ENCODE data around the gene THBS3.

DNA sequence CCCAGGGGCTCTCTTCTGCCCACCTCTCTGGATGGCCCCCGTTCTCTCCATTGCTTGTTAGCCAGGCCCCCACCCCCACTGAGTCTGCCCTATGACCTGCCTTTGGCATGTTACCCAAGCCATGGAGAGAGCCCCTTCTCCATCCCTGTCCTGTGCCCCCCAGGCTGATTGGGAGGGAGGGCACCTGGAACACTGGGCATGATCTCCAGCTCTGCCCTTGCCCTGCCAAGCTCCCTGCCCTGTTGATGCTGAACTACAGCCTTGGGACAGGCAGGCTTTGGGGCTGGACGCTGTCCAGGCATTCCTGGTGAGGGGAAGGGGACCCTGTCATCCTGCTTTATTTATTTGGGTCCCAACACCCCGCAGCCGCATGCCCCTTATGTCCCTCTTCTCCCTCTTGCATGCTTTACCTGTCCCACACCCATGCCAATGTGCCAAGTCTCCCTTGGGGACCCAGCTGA is 23.3 kb downstream of the THBS3 start:
- TF ChIP-seq, protein P1, sequence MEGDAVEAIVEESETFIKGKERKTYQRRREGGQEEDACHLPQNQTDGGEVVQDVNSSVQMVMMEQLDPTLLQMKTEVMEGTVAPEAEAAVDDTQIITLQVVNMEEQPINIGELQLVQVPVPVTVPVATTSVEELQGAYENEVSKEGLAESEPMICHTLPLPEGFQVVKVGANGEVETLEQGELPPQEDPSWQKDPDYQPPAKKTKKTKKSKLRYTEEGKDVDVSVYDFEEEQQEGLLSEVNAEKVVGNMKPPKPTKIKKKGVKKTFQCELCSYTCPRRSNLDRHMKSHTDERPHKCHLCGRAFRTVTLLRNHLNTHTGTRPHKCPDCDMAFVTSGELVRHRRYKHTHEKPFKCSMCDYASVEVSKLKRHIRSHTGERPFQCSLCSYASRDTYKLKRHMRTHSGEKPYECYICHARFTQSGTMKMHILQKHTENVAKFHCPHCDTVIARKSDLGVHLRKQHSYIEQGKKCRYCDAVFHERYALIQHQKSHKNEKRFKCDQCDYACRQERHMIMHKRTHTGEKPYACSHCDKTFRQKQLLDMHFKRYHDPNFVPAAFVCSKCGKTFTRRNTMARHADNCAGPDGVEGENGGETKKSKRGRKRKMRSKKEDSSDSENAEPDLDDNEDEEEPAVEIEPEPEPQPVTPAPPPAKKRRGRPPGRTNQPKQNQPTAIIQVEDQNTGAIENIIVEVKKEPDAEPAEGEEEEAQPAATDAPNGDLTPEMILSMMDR (conservative IDR thresholded peaks at IDR 0.05 in 1 of 2, IDR thresholded peaks at IDR 0.05 in 1 of 2; ENCODE audit: low read depth in 1 of 2, low read length in 2 of 2) = no peak
- TF ChIP-seq EZH2 (IDR thresholded peaks at IDR 0.05; ENCODE audit: low read length, missing control alignments) = no peak

Data from fibroblast of lung (primary cell).